Measurements from ENCODE around the gene DLGAP1.

DLGAP1 gene

GRCh38 chr18:3717376-3718025 is 737.6 kb downstream of the DLGAP1 start:
- Histone ChIP-seq H3K27me3 (ENCODE audit: insufficient read depth, low read depth, severe bottlenecking) (no peaks in the 10 kb centered on the region), H3K9me3 (ENCODE audit: severe bottlenecking) (no peaks in the 10 kb centered on the region), H3K36me3 (no peaks in the 10 kb centered on the region), H3K4me3 (ENCODE audit: low read depth, low read length) (no peak overlapping the region), H3K27ac (no peak overlapping the region)
- no peak for DNase-seq
- TF ChIP-seq, protein P1, sequence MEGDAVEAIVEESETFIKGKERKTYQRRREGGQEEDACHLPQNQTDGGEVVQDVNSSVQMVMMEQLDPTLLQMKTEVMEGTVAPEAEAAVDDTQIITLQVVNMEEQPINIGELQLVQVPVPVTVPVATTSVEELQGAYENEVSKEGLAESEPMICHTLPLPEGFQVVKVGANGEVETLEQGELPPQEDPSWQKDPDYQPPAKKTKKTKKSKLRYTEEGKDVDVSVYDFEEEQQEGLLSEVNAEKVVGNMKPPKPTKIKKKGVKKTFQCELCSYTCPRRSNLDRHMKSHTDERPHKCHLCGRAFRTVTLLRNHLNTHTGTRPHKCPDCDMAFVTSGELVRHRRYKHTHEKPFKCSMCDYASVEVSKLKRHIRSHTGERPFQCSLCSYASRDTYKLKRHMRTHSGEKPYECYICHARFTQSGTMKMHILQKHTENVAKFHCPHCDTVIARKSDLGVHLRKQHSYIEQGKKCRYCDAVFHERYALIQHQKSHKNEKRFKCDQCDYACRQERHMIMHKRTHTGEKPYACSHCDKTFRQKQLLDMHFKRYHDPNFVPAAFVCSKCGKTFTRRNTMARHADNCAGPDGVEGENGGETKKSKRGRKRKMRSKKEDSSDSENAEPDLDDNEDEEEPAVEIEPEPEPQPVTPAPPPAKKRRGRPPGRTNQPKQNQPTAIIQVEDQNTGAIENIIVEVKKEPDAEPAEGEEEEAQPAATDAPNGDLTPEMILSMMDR (IDR thresholded peaks at IDR 0.05; ENCODE audit: low read depth, low read length), result no peak

GRCh38 chr18:3716116-3716660 is 738.9 kb downstream of the DLGAP1 start:
- Histone ChIP-seq H3K27ac (no peak overlapping the region), H3K4me3 (ENCODE audit: low read depth, low read length) (no peak overlapping the region), H3K27me3 (ENCODE audit: insufficient read depth, low read depth, severe bottlenecking) (no peaks in the 10 kb centered on the region), H3K9me3 (ENCODE audit: severe bottlenecking) (no peaks in the 10 kb centered on the region), H3K36me3 (no peaks in the 10 kb centered on the region)
- DNase-seq, result no peak
- TF ChIP-seq, protein P1 (IDR thresholded peaks at IDR 0.05; ENCODE audit: low read depth, low read length), result no peak

DNA sequence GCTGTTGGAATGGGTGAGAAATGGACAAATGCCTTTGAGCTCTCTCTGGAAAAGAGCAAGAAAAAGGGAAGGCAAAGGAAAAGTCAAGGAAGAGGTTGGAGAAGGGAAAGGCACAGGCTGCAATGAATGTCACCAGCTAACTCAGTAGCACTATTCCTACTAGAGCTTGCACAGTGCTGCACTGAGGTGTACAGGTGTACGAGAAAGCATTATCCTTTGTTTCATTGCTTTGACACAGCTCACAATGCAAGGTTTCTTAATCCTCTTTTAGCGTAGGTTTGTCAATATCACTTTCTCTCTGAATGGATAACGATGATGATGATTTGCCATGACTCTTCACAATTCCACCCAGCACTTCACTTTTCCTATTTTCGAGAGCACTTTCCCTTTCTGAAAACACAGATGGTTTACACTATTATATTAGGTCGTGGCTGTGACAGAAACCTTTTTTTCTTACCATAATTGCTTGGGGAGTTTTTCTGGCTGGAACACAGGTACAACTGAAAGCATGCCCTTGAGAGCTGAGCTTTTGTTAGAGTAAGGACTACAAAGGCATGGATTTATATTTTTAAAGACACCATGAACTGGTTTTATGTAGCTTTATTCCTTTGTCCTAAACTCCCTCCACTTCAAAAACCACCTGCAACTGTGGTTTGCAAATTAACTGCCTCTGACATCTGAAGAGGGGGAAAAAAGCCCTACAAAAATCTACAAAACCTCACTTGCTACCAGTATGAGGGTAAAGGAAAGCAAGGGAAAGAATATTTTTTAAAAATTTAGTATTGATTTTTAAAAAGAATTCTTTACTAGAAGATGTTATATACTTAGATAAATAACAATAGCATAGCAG is 739.7 kb downstream of the DLGAP1 start:
- no peaks in the 10 kb centered on the region for H3K9me3 ChIP-seq (ENCODE audit: severe bottlenecking)
- no peak overlapping the region for H3K27ac ChIP-seq
- no peak for DNase-seq
- H3K27me3 ChIP-seq (ENCODE audit: insufficient read depth, low read depth, severe bottlenecking), result no peaks in the 10 kb centered on the region
- TF ChIP-seq, protein P1 (IDR thresholded peaks at IDR 0.05; ENCODE audit: low read depth, low read length), result no peak
- no peak overlapping the region for H3K4me3 ChIP-seq (ENCODE audit: low read depth, low read length)
- no peaks in the 10 kb centered on the region for H3K36me3 ChIP-seq

GRCh38 chr18:3713708-3714107 is 741.4 kb downstream of the DLGAP1 start:
- no peak for DNase-seq
- Histone ChIP-seq H3K27me3 (ENCODE audit: insufficient read depth, low read depth, severe bottlenecking) (peaks cover 6% of the 10 kb centered on the region), H3K4me3 (ENCODE audit: low read depth, low read length) (no peak overlapping the region), H3K9me3 (ENCODE audit: severe bottlenecking) (no peaks in the 10 kb centered on the region), H3K36me3 (no peaks in the 10 kb centered on the region), H3K27ac (no peak overlapping the region)
- TF ChIP-seq, protein P1 (IDR thresholded peaks at IDR 0.05; ENCODE audit: low read depth, low read length), result no peak

GRCh38 chr18:3713166-3713565 is 741.9 kb downstream of the DLGAP1 start:
- Histone ChIP-seq H3K4me3 (ENCODE audit: low read depth, low read length) (no peak overlapping the region), H3K27ac (no peak overlapping the region), H3K36me3 (no peaks in the 10 kb centered on the region), H3K9me3 (ENCODE audit: severe bottlenecking) (no peaks in the 10 kb centered on the region), H3K27me3 (ENCODE audit: insufficient read depth, low read depth, severe bottlenecking) (peaks cover 6% of the 10 kb centered on the region)
- DNase-seq, result no peak
- TF ChIP-seq, protein P1 (IDR thresholded peaks at IDR 0.05; ENCODE audit: low read depth, low read length), result no peak

Data from WERI-Rb-1 (cell line).